ENCODE measurements around the gene AP2S1. TPM values are rescaled to one million over a fixed set of nuclear protein-coding genes. Genes with fewer than 3 reads are reported as not detected.
A peak's percentile ranks its signal among the peaks of the same experiment; 100 is the strongest.
"Not testable (repeated sequence)": the region's sequence is repeated elsewhere in the genome, so short reads cannot be mapped to it uniquely, and the experiment has no call there.

Gene AP2S1
- polyA plus RNA-seq, 10 donors, result 40.2 to 80.4 (median 54.6) TPM

GRCh38 chr19:46872967-46873366 is 22.3 kb upstream of the AP2S1 start:
- no peak for DNase-seq

DNA sequence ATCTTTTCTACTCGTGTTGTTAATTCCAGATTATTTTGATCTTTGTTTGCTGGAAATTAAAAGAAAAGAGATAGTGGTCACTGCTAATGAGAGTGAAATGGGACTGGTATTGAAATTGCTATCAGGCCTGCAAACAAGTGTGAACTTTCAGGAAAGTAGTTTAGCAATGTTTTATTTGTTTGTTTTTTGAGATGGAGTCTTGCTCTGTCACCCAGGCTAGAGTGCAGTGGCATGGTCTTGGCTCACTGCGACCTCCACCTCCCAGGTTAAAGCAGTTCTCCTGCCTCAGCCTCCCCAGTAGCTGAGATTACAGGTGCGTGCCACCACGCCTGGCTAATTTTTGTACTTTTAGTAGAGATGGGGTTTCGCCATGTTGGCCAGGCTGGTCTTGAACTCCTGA is 20.5 kb upstream of the AP2S1 start:
- DNase-seq, result not testable (repeated sequence)

DNA sequence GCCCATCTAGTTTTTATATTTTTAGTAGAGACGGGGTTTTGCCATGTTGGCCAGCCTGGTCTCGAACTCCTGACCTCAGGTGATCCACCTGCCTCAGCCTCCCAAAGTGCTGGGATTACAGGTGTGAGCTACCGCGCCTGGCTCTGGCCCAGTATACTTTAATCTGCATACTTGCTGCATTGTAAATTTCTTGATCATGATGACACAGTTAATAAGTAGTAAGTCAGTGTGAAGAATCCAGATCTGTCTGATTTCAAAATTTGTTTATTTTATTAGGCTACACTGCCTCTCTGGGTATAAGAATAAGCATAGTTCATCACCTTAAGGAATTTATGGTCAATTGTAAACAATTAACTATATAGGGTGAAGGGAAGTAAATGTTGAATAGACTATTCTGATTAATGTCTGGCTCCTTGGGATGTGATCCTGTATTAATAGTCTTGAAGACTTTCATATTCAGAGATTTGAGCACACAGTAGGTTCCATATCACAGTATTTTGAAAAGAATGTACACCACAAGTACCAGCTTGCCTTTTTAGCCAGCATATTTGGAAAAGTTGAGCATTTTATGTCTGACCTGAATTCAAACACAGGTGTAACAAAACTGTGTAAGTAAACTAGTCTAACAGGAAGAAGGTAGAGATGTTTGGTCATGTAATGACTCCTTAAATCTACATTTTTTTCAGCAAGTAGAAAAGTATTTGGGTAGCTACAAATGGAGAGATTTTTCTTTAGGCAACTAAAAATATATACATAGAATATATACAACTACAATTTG is 17.6 kb upstream of the AP2S1 start:
- no peak for DNase-seq

GRCh38 chr19:46867170-46867569 is 16.5 kb upstream of the AP2S1 start:
- DNase-seq, result no peak

GRCh38 chr19:46866407-46867136 is 15.9 kb upstream of the AP2S1 start:
- DNase-seq, result no peak

DNA sequence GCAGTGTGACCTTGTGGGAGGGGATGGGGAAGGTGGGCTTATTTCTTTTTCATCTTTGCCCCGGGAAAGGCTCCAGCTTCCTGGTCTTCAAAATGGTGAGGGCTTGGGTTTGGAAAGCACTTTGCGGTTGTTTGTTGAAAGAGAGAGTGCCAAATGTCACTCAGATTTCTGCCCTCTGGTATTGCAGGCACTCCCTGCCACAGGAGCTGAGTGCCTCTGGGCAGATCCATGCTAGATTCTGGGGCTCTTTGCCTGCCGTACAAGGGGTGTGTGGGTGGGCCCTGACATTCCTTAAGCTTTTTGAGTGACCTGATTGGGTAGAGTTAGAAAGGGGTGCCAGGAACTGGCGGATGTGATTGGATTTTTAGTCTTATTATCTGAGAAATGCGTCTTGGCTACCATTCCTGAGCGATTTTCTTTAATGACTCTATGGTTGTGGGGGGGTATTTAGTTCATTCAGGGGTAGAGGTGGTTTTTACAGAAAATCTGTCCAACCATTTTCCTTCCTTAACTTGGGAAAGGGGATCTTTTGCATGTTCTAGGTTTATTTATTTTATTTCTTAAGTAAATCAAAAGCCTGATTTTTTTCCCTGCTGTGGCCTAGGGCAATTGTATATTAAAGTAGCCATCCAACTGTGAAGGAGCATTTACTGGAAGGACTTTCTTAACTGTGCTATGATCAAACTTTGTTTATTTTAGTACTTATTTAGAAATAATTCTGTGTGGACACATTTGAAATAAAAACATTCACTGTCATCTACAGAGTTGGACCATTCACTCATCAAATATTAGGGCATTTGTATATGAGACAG is 13.4 kb upstream of the AP2S1 start:
- no peak for DNase-seq

DNA sequence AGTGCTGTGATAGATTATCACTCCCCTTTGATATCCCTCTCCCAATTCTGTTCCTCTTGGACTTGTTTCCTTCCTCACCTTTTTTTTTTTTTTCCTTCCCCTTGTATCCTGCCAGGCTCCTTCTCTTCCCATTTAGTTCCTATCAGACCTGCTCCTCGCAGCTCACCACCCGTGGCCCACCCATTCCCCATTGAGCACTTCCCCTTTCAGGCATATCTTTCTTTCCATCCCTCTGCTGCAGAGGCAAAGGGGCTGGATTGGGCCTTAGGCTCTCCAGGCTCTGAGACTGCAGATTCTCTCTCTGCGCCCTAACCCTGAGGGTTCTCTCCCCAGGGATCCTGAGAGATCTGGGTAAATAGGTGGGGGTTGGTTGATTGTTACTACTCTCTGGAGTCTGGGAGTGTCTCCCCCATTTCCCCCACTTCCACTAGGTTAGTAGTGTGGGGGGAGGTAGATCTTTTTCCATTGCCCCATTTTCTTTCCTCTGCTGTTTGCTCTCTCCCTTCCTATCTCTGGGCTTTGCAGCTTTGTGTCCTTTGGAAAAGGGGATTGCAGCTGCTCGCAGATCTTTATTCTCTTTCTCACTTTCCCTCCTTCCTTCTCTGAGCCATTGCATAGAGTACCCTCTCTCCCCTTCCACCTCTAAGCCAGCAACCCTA is 12.5 kb upstream of the AP2S1 start:
- peak in 1 of 3 donors; percentile 12 for DNase-seq

GRCh38 chr19:46862503-46862834 is 11.8 kb upstream of the AP2S1 start:
- peak in 2 of 3 donors; percentile 16 to 51 for DNase-seq

DNA sequence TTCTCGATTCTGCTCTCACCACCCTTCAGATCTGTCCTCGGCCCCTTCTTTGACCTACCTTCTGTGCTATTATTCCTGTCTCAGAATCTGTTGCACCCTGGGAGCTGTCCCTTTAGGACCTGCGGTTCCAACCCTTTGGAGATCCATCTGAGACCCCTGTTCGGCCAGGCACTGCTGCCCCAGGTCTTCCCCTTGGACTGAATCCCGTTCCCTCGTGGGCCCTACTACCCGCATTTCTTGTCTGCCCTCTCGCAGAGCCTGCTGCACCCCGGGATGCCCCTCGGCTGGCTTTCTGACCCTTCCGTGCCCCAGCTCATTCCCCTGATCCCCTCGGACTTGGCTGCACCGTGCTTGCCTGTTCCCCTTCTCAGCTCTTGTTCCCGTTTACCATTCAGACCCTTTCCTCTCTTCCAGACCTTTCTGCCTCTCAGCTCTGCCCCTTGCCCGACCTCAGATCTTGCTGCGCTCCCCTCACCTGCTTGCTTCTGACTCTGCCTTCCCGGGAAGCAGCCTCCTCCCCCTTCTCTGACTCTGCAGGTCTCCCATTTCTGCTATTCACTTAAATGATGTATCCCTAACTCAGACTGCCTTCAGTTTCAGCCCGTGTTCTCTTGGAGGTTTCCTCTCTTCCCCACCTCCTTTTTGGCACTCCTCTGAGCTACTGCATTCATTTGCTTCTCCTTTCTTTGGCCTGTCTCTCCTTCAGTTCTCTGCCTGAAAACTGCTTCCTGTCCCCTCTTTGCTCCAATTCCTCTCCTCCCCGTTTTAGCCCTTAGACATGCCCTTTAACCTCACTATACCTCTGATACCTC is 11.3 kb upstream of the AP2S1 start:
- DNase-seq, result peak in 2 of 3 donors; percentile 44 to 70

DNA sequence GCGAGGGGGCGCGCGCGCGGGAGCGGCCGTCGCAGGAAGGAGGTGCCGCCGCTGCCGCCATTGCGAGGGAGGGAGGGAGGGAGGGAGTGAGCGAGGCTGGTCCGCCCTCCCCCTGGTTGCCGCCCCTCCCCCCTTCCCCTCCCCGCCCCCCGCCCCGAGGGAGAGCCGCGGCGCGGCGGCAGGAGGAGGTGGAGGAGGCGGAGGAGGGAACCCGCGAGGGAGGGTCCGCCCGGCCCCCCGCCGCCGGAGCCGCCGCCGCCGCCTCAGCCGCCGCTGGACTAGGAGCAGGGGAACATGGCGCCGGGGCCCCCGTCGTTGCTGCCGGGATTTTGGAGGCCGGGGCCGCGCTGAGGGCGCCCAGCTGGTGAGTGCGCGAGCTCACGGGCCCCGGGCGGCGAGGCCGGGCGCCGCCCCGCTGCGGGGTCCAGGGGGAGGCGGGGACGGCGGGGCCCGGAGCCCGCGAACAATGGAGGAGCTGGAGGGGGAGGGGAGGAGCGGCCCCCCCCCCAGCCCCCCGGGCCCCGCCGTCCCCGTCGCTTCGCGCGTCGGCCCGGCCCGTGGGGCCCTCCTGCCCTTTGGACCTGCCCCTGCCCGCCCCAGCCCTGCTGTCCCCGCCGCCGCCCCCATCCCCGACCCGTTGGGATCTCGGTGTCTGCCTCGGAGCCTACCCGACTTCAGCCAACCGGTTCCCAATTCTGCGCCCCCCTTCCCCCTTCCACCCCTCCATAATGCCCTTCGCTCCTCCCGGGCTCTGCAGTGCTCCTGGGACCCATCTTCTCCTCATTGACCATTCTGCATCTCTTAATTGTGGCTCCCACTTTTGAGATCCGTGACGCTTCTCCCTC is 10.4 kb upstream of the AP2S1 start, which contains the start of gene ARHGAP35:
Gene ARHGAP35 (plus strand): TSS at position 152 of the 845 bp plus-strand sequence. CDS start 57,679 bp downstream, outside the sequence.
- DNase-seq, result peak in 1 of 3 donors; percentile 94

DNA sequence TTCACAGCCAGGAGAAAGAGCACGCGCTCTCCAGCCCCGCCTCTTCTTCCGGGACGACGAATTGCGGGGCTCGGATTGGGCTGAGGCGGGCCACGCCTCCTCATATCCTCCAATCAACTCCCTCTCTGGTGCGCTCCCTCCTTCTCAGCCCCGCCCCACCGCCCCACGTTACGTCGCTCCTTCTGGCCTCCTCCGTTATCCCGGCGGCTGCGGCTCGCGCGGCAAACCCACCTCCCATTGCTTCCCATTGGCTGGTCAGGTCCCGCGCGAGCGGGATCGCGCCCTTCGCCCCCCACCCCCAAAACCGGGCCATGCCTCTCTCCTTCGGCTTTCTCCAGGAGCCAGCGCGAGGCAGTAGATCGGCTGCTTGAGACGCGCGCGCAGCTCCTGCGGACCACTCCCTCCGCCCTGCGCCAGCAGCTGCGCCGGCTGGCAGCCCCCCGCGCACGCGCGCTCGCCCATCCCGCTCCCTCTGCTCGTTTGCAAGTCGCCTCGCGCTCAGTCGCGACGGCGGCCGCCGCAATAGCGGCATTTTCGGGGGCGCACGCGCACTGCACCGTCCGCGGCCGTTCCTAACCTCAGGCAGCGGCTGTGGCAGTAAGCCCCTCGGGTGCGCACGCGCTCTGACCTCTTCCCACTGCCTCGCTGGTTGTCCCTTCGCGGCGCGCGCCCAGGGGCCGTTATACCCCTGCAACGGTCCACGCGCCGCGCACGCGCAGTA is 9.6 kb upstream of the AP2S1 start:
- DNase-seq, result peak; percentile 98 to 100 (median 99)

- peak in 1 of 3 donors; percentile 84 for DNase-seq
Measured at GRCh38 chr19:46859637-46860124, 9.0 kb upstream of the AP2S1 start.

GRCh38 chr19:46856062-46857022 is 5.7 kb upstream of the AP2S1 start:
- peak; percentile 96 to 98 (median 98) for DNase-seq

DNA sequence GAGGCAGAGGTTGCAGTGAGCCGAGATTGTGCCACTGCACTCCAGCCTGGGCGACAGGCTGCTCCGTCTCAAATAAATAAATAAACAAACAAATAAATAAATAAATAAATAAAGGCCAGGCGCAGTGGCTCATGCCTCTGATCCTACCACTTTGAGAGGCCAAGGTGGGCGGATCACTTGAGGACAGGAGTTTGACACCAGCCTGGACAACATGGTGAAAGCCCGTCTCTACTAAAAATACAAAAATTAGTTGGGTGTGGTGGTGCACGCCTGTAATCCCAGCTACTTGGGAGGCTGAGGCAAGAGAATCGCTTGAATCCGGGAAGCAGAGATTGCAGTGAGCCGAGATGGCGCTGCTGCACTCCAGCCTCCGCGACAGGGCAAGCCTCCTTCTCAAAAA is 4.1 kb upstream of the AP2S1 start:
- DNase-seq, result not testable (repeated sequence)

DNA sequence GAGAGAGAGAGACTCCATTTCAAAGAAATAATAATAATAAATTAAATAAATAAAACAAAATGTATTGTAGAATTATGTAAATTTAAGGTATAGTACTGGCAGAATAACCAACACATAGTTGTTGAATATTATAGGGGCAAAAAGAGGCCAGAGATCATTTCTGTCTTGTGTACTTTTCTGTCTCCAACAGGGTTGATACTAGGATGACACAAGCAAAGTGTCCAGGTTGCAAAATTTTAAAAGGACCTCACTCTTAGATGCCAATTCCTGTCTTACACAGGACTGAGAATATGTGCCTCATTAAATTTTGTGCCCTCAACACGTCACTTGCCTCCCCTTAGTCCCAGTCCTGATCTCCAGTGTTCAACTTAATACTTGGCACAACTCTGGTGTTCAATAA is 2.2 kb upstream of the AP2S1 start:
- no peak for DNase-seq

DNA sequence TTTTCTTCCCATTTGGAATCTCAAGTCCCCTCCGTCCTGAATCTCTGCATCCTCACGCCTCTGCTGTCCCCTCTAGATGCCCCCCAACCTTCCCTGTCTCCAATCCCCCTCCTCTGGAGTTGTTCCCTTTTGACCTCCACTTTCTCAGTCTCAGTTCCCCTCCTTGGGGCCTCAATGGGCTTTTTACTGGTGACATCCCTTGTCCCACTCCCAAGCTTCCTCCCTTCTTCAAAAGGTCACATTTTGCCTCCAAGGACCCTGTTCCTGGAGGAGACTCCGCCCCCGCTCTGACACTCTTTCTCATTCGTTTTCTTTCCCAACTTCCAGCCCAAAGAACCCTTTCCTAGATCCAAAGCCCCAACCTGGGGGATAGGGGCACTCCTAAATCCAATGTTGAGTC is 1.0 kb downstream of the AP2S1 start:
- no peak for DNase-seq

GRCh38 chr19:46848389-46848788 is 2.3 kb downstream of the AP2S1 start:
- no peak for DNase-seq

GRCh38 chr19:46847528-46847927 is 3.1 kb downstream of the AP2S1 start:
- no peak for DNase-seq

Measured in muscle of back (tissue), 11 donors.